Erythroblast (primary cell): ENCODE data around the gene CLCN5.

Experiments
- GATA1 ChIP-seq: IDR thresholded peaks from 2 replicates; pipeline ENCODE4 v1.6.1; 2011; ENCODE audit warnings: low read depth, mild to moderate bottlenecking, control low read depth, low read length, moderate library complexity
- POLR2A ChIP-seq: IDR thresholded peaks from 2 replicates; pipeline ENCODE4 v1.6.1; 2011; ENCODE audit warnings: mild to moderate bottlenecking, low read length

- TF ChIP-seq POLR2A (no peak), GATA1 (no peak)
These were observed 123.4 kb downstream of the CLCN5 start for GRCh38 chrX:50045823-50046222.
